NCI-H1694 (cell line): ENCODE results near the gene BMAL2.

Source experiments
- DNase-seq: peaks from one replicate; lab custom pipeline; 2025; lab: John Stamatoyannopoulos, UW

Gene BMAL2

GRCh38 chr12:27355979-27356378, 23.3 kb downstream of the BMAL2 start:
- no peak for DNase-seq

GRCh38 chr12:27359578-27360340, 27.1 kb downstream of the BMAL2 start:
- no peak for DNase-seq

GRCh38 chr12:27361372-27361771, 28.7 kb downstream of the BMAL2 start:
- DNase-seq: no peak

- no peak for DNase-seq
These were observed 34.0 kb downstream of the BMAL2 start for GRCh38 chr12:27366621-27367020.

- no peak for DNase-seq
These were observed 34.4 kb downstream of the BMAL2 start for GRCh38 chr12:27367078-27367477.

GRCh38 chr12:27382171-27382795, 49.6 kb downstream of the BMAL2 start:
- DNase-seq: no peak
